Pancreas (tissue), 10 donors: ENCODE data around the gene ATRNL1. TPM values are rescaled to one million over a fixed set of nuclear protein-coding genes. Genes with fewer than 3 reads are reported as not detected.

ENCODE experiments used
- ATAC-seq, 4 donors: fragments of 200-7000 bp; cut with Tn5 transposase; one replicate each; pipeline versions ENCODE4 v1.8.0 to v1.9.1; 2020; ENCODE audit warnings: mild to moderate bottlenecking in 4 of 4, moderate library complexity in 4 of 4
- DNase-seq, 6 donors: peaks; one replicate each; pipeline ENCODE4 v3.0.0-alpha.2; 2020
- FAIRE-seq: peaks from 2 replicates; lab custom pipeline; 2012; peaks lifted over from hg19 to GRCh38; lab: Jason Lieb, UNC
- H3K27ac ChIP-seq, 4 donors: fragments of 200-600 bp; sonication (generic); 1 replicate in 3 of 4; 2 replicates in 1 of 4; pipeline versions ENCODE4 v1.5.0 to v1.8.0; 2020
- H3K27me3 ChIP-seq, 4 donors: fragments of 200-600 bp; one replicate each; pipeline ENCODE4 v1.8.0; 2021
- H3K36me3 ChIP-seq, 3 donors: fragments of 200-600 bp; sonication (generic) in 1 of 3; one replicate each; pipeline versions ENCODE4 v1.5.0 to v1.8.0; 2020 to 2021
- H3K4me1 ChIP-seq, 3 donors: fragments of 200-600 bp; one replicate each; pipeline ENCODE4 v1.8.0; 2021
- H3K4me3 ChIP-seq, 4 donors: fragments of 200-600 bp; sonication (generic) in 2 of 4; one replicate each; pipeline versions ENCODE4 v1.5.0 to v1.8.0; 2020 to 2021
- H3K9me3 ChIP-seq, 4 donors: fragments of 200-600 bp; one replicate each; pipeline ENCODE4 v1.8.0; 2021
- WGBS, 2 donors: extraction: QIAGEN DNeasy Blood & Tissue Kit; methylation state at CpG; one replicate each; pipeline ENCODE4 v1.1.7; 2013; 5-methylcytosine and 5-hydroxymethylcytosine counted together
- intact Hi-C, 3 donors: fragments of 100-400 bp; cut with DNase I; formaldehyde crosslinking; loops; one replicate each; pipeline versions ENCODE4 v1.11.1 to v1.14.2; 2022
- polyA plus RNA-seq, 2 donors: library from polyadenylated mRNA; stranded (reverse); fragments of 200-250 nt; gene quantifications; one replicate each; pipeline ENCODE4 v1.2.3, GENCODE V29; 2013
- total RNA-seq, 6 donors: library from RNA; stranded (reverse); fragmentation: NEBNext Ultra II Directional in 4 of 6; extraction: Animal tissue kit (Norgen Biotek cat#: 25700) in 4 of 6; gene quantifications; one replicate each; pipeline versions ENCODE4 v1.2.1 to v1.2.4, GENCODE V29; 2021 to 2023
- TF ChIP-seq, protein P1 (sequence below), 4 donors: fragments of 200-600 bp; sonication (generic) in 3 of 4; IDR thresholded peaks; one replicate each; pipeline versions ENCODE4 v1.5.0 to v1.8.0; 2021; ENCODE audit warnings: antibody characterized with exemption in 4 of 4
- donor health status: healthy with polysubstance abuse.
- donor health status: DM: no; HTN: no; CAD: no; lungs with moderate emphysema.
- donor health status: DM: no; HTN: no; CAD: no.
- donor health status: control.
- donor health status: control.
- donor health status: Bipolar disorder and iron deficiency.
- donor health status: DM: yes; HTN: yes; CAD: no.
- donor health status: DM: no; HTN: no; CAD: no.
- donor health status: DM: no; HTN: no; CAD: no.
- donor health status: DM: yes; HTN: yes; CAD: no.

ATRNL1 gene, protein sequence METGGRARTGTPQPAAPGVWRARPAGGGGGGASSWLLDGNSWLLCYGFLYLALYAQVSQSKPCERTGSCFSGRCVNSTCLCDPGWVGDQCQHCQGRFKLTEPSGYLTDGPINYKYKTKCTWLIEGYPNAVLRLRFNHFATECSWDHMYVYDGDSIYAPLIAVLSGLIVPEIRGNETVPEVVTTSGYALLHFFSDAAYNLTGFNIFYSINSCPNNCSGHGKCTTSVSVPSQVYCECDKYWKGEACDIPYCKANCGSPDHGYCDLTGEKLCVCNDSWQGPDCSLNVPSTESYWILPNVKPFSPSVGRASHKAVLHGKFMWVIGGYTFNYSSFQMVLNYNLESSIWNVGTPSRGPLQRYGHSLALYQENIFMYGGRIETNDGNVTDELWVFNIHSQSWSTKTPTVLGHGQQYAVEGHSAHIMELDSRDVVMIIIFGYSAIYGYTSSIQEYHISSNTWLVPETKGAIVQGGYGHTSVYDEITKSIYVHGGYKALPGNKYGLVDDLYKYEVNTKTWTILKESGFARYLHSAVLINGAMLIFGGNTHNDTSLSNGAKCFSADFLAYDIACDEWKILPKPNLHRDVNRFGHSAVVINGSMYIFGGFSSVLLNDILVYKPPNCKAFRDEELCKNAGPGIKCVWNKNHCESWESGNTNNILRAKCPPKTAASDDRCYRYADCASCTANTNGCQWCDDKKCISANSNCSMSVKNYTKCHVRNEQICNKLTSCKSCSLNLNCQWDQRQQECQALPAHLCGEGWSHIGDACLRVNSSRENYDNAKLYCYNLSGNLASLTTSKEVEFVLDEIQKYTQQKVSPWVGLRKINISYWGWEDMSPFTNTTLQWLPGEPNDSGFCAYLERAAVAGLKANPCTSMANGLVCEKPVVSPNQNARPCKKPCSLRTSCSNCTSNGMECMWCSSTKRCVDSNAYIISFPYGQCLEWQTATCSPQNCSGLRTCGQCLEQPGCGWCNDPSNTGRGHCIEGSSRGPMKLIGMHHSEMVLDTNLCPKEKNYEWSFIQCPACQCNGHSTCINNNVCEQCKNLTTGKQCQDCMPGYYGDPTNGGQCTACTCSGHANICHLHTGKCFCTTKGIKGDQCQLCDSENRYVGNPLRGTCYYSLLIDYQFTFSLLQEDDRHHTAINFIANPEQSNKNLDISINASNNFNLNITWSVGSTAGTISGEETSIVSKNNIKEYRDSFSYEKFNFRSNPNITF (N-terminal part only)
- total RNA-seq (1 to 10 TPM; 1.7 to 5.7 (median 4.5) TPM), polyA plus RNA-seq (1 to 10 TPM in 1 of 2 donors, under 1 TPM in 1; 0.91 to 3.2 TPM)

DNA sequence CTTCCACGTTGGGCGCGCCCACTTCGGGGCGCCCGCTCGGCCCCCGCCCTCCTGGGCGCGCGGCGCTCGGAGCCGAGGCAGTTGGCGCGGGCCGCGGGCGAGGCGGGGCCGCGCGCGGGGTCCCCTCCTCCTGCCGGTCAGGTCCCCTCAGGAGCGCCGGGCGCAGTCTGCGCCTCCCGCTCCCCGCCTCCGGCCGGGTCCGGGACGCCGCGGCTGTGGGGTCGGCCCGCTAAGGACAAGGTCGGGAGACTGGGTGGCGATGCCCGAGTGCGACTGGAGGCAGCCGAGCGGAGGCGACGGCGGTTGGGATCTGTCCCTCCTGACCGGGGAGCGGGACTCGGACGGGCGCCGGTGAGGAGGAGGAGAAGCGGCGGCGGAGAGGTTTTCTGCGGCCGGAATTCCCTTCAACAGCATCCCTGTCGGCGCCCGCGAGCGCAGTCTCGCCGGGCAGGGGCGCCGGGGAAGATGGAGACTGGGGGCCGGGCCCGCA is at the start of gene ATRNL1:
Gene ATRNL1 (plus strand): TSS at position 80 of the 490 bp plus-strand sequence. CDS start 386 bp downstream, at position 466.
- TF ChIP-seq, protein P1, sequence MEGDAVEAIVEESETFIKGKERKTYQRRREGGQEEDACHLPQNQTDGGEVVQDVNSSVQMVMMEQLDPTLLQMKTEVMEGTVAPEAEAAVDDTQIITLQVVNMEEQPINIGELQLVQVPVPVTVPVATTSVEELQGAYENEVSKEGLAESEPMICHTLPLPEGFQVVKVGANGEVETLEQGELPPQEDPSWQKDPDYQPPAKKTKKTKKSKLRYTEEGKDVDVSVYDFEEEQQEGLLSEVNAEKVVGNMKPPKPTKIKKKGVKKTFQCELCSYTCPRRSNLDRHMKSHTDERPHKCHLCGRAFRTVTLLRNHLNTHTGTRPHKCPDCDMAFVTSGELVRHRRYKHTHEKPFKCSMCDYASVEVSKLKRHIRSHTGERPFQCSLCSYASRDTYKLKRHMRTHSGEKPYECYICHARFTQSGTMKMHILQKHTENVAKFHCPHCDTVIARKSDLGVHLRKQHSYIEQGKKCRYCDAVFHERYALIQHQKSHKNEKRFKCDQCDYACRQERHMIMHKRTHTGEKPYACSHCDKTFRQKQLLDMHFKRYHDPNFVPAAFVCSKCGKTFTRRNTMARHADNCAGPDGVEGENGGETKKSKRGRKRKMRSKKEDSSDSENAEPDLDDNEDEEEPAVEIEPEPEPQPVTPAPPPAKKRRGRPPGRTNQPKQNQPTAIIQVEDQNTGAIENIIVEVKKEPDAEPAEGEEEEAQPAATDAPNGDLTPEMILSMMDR (IDR thresholded peaks at IDR 0.05), result no peak
- peaks cover 0 to 11% (median 0%) of the 10 kb centered on the region in 3 donors for H3K4me1 ChIP-seq
- intact Hi-C loops, result no loop called here
- H3K36me3 ChIP-seq, result no peaks in the 10 kb centered on the region
- ATAC-seq, result peak; percentile 70 to 84 (median 82)
- peak in 5 of 6 donors; percentile 31 to 82 (median 37) for DNase-seq
- FAIRE-seq, result no peak
- no peaks in the 10 kb centered on the region for H3K9me3 ChIP-seq
- H3K27me3 ChIP-seq, result peaks cover 0 to 7% (median 0%) of the 10 kb centered on the region in 4 donors
- H3K27ac ChIP-seq, result peak within 1 kb of the TSS in 2 of 4 donors; percentile 12 to 28
- 0% methylated on average over 37 to 70 of the region's 70 CpGs for WGBS, 2 donors
- H3K4me3 ChIP-seq, result peak within 1 kb of the TSS; percentile 47 to 81 (median 70)

DNA sequence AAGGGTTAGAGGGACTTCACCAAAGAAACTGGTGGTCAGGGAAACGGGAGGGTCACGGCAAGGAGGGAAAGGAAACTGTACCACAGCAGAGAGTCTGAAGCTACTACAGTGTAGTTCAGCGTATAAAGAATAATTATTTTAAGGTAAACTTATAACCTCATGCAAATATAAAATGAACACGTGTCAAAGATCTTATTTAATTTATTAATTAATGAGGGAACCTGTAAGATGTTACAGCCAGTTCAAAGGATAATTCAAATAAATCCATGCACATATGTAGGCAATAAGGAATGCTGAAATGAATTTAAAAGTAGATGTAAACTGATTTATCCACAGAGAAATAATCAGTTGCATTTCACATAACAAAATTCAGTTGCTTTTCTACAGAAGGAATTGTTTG is 49.4 kb upstream of the ATRNL1 start:
- ATAC-seq (no peak), DNase-seq (no peak), FAIRE-seq (no peak)
- H3K4me1 ChIP-seq, result no peaks in the 10 kb centered on the region
- H3K9me3 ChIP-seq, result no peaks in the 10 kb centered on the region
- no peak overlapping the region for H3K4me3 ChIP-seq
- no peaks in the 10 kb centered on the region for H3K36me3 ChIP-seq
- H3K27me3 ChIP-seq, result no peaks in the 10 kb centered on the region
- no peak overlapping the region for H3K27ac ChIP-seq
- 83 to 92% methylated on average over 4 of the region's 4 CpGs for WGBS, 2 donors
- TF ChIP-seq, protein P1 (IDR thresholded peaks at IDR 0.05), result no peak
- intact Hi-C loops, result no loop called here

DNA sequence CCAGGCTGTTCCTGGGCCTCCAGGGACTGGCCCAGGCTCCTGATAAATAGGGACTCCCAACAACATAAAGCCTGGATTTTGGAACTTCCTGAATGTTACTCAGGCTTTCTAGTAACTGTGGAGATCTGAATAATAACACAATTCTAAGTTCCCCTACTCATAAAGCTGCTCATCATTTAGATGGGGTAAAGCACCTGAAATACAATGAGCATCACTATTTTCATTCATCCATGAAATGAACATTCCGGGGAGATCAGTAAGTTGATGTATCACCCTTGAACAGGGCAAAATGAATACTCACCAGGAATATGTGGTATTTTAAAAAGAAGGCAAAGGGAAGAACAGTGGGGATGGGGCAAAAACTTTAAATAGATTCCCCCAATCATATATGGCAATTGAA is 48.3 kb upstream of the ATRNL1 start:
- Histone ChIP-seq H3K4me1 (no peaks in the 10 kb centered on the region), H3K4me3 (no peak overlapping the region), H3K27me3 (no peaks in the 10 kb centered on the region), H3K27ac (no peak overlapping the region), H3K36me3 (no peaks in the 10 kb centered on the region), H3K9me3 (no peaks in the 10 kb centered on the region)
- intact Hi-C loops, result no loop called here
- ATAC-seq (no peak), FAIRE-seq (no peak), DNase-seq (no peak)
- TF ChIP-seq, protein P1 (IDR thresholded peaks at IDR 0.05), result no peak
- WGBS, 2 donors, result 94 to 95% methylated on average over 1 of the region's 1 CpG

DNA sequence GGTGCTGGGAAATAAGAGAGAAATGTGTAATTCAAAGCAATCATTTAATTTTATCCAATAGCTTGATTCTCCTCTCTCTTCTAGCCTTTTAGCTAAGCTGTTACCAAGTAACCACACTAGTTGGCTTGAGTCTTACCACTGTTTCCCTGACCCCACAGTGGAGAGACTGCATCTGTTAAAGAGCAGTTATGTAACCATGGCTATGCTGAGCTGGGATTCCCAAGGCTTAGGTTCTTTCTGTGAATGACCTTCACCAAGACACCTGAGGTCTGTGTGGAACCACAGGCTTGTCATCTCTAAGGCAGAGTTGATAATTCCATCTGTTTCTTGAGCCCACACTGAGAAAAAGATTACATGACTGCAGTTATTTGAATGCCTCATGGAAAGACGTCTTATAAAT is 47.7 kb upstream of the ATRNL1 start:
- Histone ChIP-seq H3K36me3 (no peaks in the 10 kb centered on the region), H3K4me3 (no peak overlapping the region), H3K9me3 (no peaks in the 10 kb centered on the region), H3K4me1 (no peaks in the 10 kb centered on the region), H3K27me3 (no peaks in the 10 kb centered on the region), H3K27ac (no peak overlapping the region)
- intact Hi-C loops, result no loop called here
- no peak for FAIRE-seq
- TF ChIP-seq, protein P1 (IDR thresholded peaks at IDR 0.05), result no peak
- peak in 2 of 6 donors; percentile 37 to 44 for DNase-seq
- WGBS, 2 donors, result 20 to 26% methylated on average over 1 of the region's 1 CpG
- ATAC-seq, result peak; percentile 53 to 96 (median 74)
